Astrocyte (in vitro differentiated cells and primary cell): Measurements from ENCODE around the gene FGD4.

Experiments used
- CTCF ChIP-seq: IDR thresholded peaks from 2 replicates; pipeline ENCODE4 v1.5.1; 2011; ENCODE audit warnings: low read depth, mild to moderate bottlenecking, inconsistent platforms, low read length, moderate library complexity; ENCODE audit not compliant: insufficient read depth
- EZH2 ChIP-seq: IDR thresholded peaks from 2 replicates; pipeline ENCODE4 v1.6.1; 2012; ENCODE audit warnings: mild to moderate bottlenecking, low read length, inconsistent platforms; ENCODE audit not compliant: insufficient read depth

- TF ChIP-seq EZH2 (no peak), CTCF (no peak)
Observed at GRCh38 chr12:32462908-32463307, 63.5 kb downstream of the FGD4 start.
